Upper lobe of left lung (tissue), 6 donors: ENCODE results near the gene VANGL2. TPM values are rescaled to one million over a fixed set of nuclear protein-coding genes. Genes with fewer than 3 reads are reported as not detected.

Source experiments
- ATAC-seq, 2 donors: fragments of 200-7000 bp; cut with Tn5 transposase; one replicate each; pipeline ENCODE4 v1.9.1; 2022; ENCODE audit warnings: mild to moderate bottlenecking in 2 of 2, moderate library complexity in 2 of 2; ENCODE audit not compliant: low FRiP score in 2 of 2
- DNase-seq, 2 donors: peaks; one replicate each; pipeline ENCODE4 v3.0.0-alpha.2; 2019 to 2020
- H3K27ac ChIP-seq, 4 donors: fragments of 200-600 bp; sonication (generic); one replicate each; pipeline ENCODE4 v1.5.1; 2016 to 2019
- H3K27me3 ChIP-seq, 4 donors: fragments of 200-600 bp; sonication (generic); one replicate each; pipeline ENCODE4 v1.5.1; 2017 to 2019
- H3K36me3 ChIP-seq, 4 donors: fragments of 200-600 bp; sonication (generic); one replicate each; pipeline ENCODE4 v1.5.1; 2016 to 2019
- H3K4me1 ChIP-seq, 4 donors: fragments of 200-600 bp; sonication (generic); one replicate each; pipeline ENCODE4 v1.5.1; 2018 to 2019
- H3K4me3 ChIP-seq, 4 donors: fragments of 200-600 bp; sonication (generic); one replicate each; pipeline ENCODE4 v1.5.1; 2017 to 2019; ENCODE audit warnings: mild to moderate bottlenecking in 2 of 4, moderate library complexity in 1 of 4
- H3K9me3 ChIP-seq, 4 donors: fragments of 200-600 bp; sonication (generic); one replicate each; pipeline ENCODE4 v1.5.1; 2018 to 2019
- EP300 ChIP-seq, 4 donors: sonication (generic); formaldehyde crosslinking; IDR thresholded peaks; one replicate each; pipeline ENCODE4 v1.5.1; 2017; ENCODE audit warnings: antibody characterized with exemption in 4 of 4, control low read depth in 2 of 4
- POLR2A ChIP-seq, 4 donors: fragments of 450-650 bp; IDR thresholded peaks; one replicate each; pipeline ENCODE4 v1.5.1; 2016 to 2017; ENCODE audit warnings: antibody characterized with exemption in 4 of 4, mild to moderate bottlenecking in 2 of 4
- POLR2AphosphoS5 ChIP-seq, 2 donors: sonication (generic); formaldehyde crosslinking; IDR thresholded peaks; one replicate each; pipeline ENCODE4 v1.5.1; 2017; ENCODE audit warnings: antibody characterized with exemption in 2 of 2
- WGBS, 2 donors: methylation state at CpG; one replicate each; pipeline ENCODE4 v1.1.5; 2017 to 2018; 5-methylcytosine and 5-hydroxymethylcytosine counted together
- total RNA-seq, 6 donors: library from RNA; depleted of rRNA in 4 of 6; stranded (reverse); fragments of >200 nt in 4 of 6; gene quantifications; one replicate each; pipeline versions ENCODE4 v1.1.0 to v1.2.1, GENCODE V29; 2016 to 2021
- TF ChIP-seq, protein P1 (sequence below), 6 experiments: fragments of 450-650 bp in 4 of 6; fragments of 200-600 bp in 2 of 6; sonication (generic) in 2 of 6; IDR thresholded peaks; one replicate each; pipeline ENCODE4 v1.5.1; 2016 to 2019; ENCODE audit warnings: antibody characterized with exemption in 6 of 6
- donor health status: DM: no; HTN: no; CAD: no; lungs with moderate emphysema.
- donor health status: DM: no; HTN: yes; CAD: no; lungs with severe emphysema.

Gene VANGL2
- total RNA-seq, 6 donors from 2014 or later, result 2.0 to 4.8 (median 2.7) TPM

DNA sequence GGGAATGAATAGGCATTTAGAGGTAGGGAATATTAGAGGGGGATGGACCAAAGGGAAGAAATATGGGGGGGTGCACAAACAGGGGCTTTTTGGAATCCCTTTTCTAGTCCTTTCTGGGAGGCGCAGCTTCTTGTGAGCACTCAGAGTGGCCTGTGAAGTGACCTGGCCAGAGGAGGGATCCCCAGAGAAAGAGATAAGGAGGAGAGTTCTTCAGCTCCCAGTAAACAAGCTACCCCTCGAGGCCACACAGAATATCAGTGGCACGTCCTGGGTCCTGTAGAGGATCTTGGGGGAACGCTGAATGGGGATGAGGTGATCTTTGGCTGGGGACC, 19.4 kb downstream of the VANGL2 start:
- WGBS, 2 donors, result 83 to 87% methylated on average over 4 of the region's 4 CpGs
- Histone ChIP-seq H3K36me3 (peaks cover 0 to 29% (median 4%) of the 10 kb centered on the region in 4 donors), H3K27me3 (no peaks in the 10 kb centered on the region), H3K4me3 (no peak overlapping the region), H3K4me1 (no peaks in the 10 kb centered on the region), H3K9me3 (no peaks in the 10 kb centered on the region), H3K27ac (no peak overlapping the region)
- DNase-seq (no peak), ATAC-seq (no peak)
- TF ChIP-seq, protein P1, sequence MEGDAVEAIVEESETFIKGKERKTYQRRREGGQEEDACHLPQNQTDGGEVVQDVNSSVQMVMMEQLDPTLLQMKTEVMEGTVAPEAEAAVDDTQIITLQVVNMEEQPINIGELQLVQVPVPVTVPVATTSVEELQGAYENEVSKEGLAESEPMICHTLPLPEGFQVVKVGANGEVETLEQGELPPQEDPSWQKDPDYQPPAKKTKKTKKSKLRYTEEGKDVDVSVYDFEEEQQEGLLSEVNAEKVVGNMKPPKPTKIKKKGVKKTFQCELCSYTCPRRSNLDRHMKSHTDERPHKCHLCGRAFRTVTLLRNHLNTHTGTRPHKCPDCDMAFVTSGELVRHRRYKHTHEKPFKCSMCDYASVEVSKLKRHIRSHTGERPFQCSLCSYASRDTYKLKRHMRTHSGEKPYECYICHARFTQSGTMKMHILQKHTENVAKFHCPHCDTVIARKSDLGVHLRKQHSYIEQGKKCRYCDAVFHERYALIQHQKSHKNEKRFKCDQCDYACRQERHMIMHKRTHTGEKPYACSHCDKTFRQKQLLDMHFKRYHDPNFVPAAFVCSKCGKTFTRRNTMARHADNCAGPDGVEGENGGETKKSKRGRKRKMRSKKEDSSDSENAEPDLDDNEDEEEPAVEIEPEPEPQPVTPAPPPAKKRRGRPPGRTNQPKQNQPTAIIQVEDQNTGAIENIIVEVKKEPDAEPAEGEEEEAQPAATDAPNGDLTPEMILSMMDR (IDR thresholded peaks at IDR 0.05), result no peak
- TF ChIP-seq EP300 (IDR thresholded peaks at IDR 0.05), result no peak
- TF ChIP-seq POLR2AphosphoS5 (IDR thresholded peaks at IDR 0.05), result no peak
- TF ChIP-seq POLR2A (IDR thresholded peaks at IDR 0.05), result no peak

DNA sequence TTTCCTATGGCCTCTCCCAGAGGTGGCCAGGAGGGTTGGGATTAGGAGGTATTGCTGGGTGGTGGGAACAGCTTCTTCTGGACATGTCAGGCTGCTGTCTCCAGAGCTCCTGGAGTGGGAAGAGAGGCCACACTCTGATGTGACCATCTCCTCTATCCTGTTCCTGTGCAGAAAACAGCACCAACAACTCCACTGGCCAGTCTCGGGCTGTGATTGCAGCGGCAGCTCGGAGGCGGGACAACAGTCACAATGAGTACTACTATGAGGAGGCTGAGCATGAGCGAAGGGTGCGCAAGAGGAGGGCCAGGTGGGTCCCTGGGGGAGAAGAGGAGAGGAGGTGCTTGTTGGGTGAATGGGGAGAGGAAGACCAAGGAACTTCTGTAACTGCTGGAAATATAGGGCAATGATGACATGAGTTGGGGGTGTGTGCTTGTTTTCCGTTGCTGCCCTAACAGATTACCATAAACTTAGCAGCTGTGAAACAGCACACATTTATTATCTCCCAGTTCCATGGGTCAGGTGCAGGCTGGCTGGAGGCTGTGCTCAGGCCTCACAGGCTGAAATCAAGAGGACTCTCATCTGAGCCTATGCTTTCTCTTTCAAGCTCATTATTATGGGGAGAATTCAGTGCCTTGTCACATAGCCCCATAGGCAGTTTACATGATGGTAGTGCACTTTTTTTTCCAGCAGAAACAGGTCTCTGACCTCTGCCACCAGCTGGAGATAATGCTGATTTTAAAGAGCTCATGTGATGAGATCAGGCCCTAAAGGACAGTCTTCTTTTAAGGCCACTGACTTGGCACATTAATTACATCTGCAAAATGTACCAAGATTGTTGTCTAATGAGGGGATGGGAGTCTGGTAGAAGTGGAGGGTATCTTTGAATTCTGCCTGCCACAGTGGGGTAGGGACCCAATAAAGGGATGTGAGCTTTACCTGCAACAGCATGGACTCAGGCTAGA, 20.8 kb downstream of the VANGL2 start:
- 96 to 97% methylated on average over 7 of the region's 7 CpGs for WGBS, 2 donors

DNA sequence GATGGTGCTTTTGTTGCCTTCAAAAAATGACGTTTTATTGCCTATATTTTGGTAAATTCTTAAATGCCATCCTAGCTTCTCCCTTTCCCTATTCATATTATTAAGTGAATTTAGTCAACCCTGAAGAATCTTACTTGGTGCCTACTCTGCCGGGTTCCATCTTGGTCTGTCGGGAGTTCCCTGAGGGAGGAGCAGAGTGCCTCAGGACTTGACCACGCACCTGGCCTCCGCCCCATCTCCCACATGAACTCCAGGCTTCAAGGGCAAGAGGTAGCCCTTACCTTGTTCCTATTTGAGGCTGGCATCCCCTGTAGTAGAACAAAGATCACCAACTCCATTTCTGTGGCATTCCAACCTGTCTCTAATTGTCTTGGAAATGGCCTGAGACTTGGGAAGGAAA, 21.5 kb downstream of the VANGL2 start:
- TF ChIP-seq POLR2AphosphoS5 (IDR thresholded peaks at IDR 0.05), result no peak
- no peak for TF ChIP-seq POLR2A (IDR thresholded peaks at IDR 0.05)
- TF ChIP-seq, protein P1 (IDR thresholded peaks at IDR 0.05), result no peak
- TF ChIP-seq EP300 (IDR thresholded peaks at IDR 0.05), result no peak
- Histone ChIP-seq H3K36me3 (peaks cover 0 to 48% (median 6%) of the 10 kb centered on the region in 4 donors), H3K27ac (no peak overlapping the region), H3K27me3 (no peaks in the 10 kb centered on the region), H3K4me3 (no peak overlapping the region), H3K9me3 (no peaks in the 10 kb centered on the region), H3K4me1 (no peaks in the 10 kb centered on the region)
- 96 to 97% methylated on average over 5 of the region's 5 CpGs for WGBS, 2 donors
- no peak for DNase-seq
- no peak for ATAC-seq

More for the DNA sequence above, 20.8 kb downstream of the VANGL2 start:
- DNase-seq, result peak in 1 of 2 donors; percentile 20
- H3K27ac ChIP-seq, result no peak overlapping the region
- no peaks in the 10 kb centered on the region for H3K9me3 ChIP-seq
- TF ChIP-seq POLR2AphosphoS5 (IDR thresholded peaks at IDR 0.05) (no peak), POLR2A (IDR thresholded peaks at IDR 0.05) (no peak), EP300 (IDR thresholded peaks at IDR 0.05) (no peak)
- TF ChIP-seq, protein P1 (IDR thresholded peaks at IDR 0.05), result no peak
- peaks cover 0 to 41% (median 6%) of the 10 kb centered on the region in 4 donors for H3K36me3 ChIP-seq
- H3K4me3 ChIP-seq, result no peak overlapping the region
- no peak for ATAC-seq
- H3K4me1 ChIP-seq, result no peaks in the 10 kb centered on the region
- no peaks in the 10 kb centered on the region for H3K27me3 ChIP-seq

DNA sequence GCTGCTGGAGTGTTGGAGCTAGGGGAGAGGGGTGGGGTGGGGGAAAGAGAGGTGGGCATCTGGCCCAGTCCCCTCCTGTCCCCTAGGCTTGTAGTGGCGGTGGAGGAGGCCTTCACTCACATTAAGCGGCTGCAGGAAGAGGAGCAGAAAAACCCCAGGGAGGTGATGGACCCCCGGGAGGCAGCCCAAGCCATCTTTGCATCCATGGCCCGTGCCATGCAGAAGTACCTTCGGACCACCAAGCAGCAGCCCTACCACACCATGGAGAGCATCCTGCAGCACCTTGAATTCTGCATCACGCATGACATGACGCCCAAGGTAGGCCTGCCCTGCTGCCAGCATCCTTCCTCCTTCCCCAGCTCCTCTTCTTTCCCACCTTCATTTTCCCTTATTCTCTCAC, 23.6 kb downstream of the VANGL2 start:
- peaks cover 0 to 47% (median 4%) of the 10 kb centered on the region in 4 donors for H3K36me3 ChIP-seq
- no peak overlapping the region for H3K27ac ChIP-seq
- no peak overlapping the region for H3K4me3 ChIP-seq
- H3K9me3 ChIP-seq, result no peaks in the 10 kb centered on the region
- TF ChIP-seq POLR2A (IDR thresholded peaks at IDR 0.05) (no peak), POLR2AphosphoS5 (IDR thresholded peaks at IDR 0.05) (no peak), EP300 (IDR thresholded peaks at IDR 0.05) (no peak)
- TF ChIP-seq, protein P1 (IDR thresholded peaks at IDR 0.05), result no peak
- H3K4me1 ChIP-seq, result peaks cover 4 to 11% (median 8%) of the 10 kb centered on the region in 4 donors
- WGBS, 2 donors, result 93 to 98% methylated on average over 7 of the region's 7 CpGs
- peak in 1 of 2 donors; percentile 22 for DNase-seq
- ATAC-seq, result no peak
- H3K27me3 ChIP-seq, result no peaks in the 10 kb centered on the region
